Cardiac muscle cell (in vitro differentiated cells and primary cell): ENCODE data around the gene SPIN3. TPM values are rescaled to one million over a fixed set of nuclear protein-coding genes. Genes with fewer than 3 reads are reported as not detected.
"Not testable (repeated sequence)": the region's sequence is repeated elsewhere in the genome, so short reads cannot be mapped to it uniquely, and the experiment has no call there.

ENCODE experiments used
- DNase-seq, 2 donors: peaks; one replicate each; pipeline versions ENCODE4 v3.0.0 to v3.0.0-alpha.2; 2010 to 2017; ENCODE audit warnings: low read depth in 1 of 2, low spot score in 1 of 2
- H3K27ac ChIP-seq: fragments of 200-600 bp; sonication (generic); 2 replicates; pipeline ENCODE4 v1.5.1; 2016
- H3K27me3 ChIP-seq: fragments of 200-600 bp; sonication (generic); 2 replicates; pipeline ENCODE4 v1.6.0; 2016; ENCODE audit warnings: control low read depth
- H3K36me3 ChIP-seq: fragments of 200-600 bp; sonication (generic); 2 replicates; pipeline ENCODE4 v1.5.1; 2016; ENCODE audit warnings: control low read depth
- H3K4me1 ChIP-seq: fragments of 200-600 bp; sonication (generic); 2 replicates; pipeline ENCODE4 v1.8.1; 2017; ENCODE audit warnings: low read depth, mild to moderate bottlenecking, mixed run types
- H3K4me3 ChIP-seq: fragments of 200-600 bp; sonication (generic); 2 replicates; pipeline ENCODE4 v1.5.1; 2016; ENCODE audit warnings: mild to moderate bottlenecking
- H3K9me3 ChIP-seq: fragments of 200-600 bp; sonication (generic); 2 replicates; pipeline ENCODE4 v1.5.1; 2017; ENCODE audit warnings: low read depth, mild to moderate bottlenecking, control low read depth
- polyA plus RNA-seq: library from polyadenylated mRNA; unstranded; fragments of >200 nt; fragmentation: Nextera tagmentation; extraction: Ambion mirVana; gene quantifications from 2 replicates; pipeline ENCODE4 v1.2.1, GENCODE V29; 2016
- total RNA-seq: library from RNA; depleted of rRNA; stranded (reverse); fragments of >200 nt; gene quantifications from 2 replicates; pipeline ENCODE4 v1.2.3, GENCODE V29; 2016
- TF ChIP-seq, protein P1 (sequence below): IDR thresholded peaks from 2 replicates; pipeline ENCODE4 v1.5.1; 2012; ENCODE audit warnings: low read depth, mild to moderate bottlenecking, low read length

SPIN3 gene
- 15.4 and 16.6 TPM in 2 replicates for total RNA-seq
- 19.8 and 22.2 TPM in 2 replicates for polyA plus RNA-seq

- Histone ChIP-seq H3K27ac (peak within 1 kb of the TSS; percentile 84), H3K36me3 (no peaks in the 10 kb centered on the region), H3K4me3 (peak within 1 kb of the TSS; percentile 72), H3K9me3 (no peaks in the 10 kb centered on the region), H3K27me3 (no peaks in the 10 kb centered on the region), H3K4me1 (no peaks in the 10 kb centered on the region)
- peak; percentile 81 to 90 for DNase-seq
- TF ChIP-seq, protein P1, sequence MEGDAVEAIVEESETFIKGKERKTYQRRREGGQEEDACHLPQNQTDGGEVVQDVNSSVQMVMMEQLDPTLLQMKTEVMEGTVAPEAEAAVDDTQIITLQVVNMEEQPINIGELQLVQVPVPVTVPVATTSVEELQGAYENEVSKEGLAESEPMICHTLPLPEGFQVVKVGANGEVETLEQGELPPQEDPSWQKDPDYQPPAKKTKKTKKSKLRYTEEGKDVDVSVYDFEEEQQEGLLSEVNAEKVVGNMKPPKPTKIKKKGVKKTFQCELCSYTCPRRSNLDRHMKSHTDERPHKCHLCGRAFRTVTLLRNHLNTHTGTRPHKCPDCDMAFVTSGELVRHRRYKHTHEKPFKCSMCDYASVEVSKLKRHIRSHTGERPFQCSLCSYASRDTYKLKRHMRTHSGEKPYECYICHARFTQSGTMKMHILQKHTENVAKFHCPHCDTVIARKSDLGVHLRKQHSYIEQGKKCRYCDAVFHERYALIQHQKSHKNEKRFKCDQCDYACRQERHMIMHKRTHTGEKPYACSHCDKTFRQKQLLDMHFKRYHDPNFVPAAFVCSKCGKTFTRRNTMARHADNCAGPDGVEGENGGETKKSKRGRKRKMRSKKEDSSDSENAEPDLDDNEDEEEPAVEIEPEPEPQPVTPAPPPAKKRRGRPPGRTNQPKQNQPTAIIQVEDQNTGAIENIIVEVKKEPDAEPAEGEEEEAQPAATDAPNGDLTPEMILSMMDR, result no peak
These were observed at the start of gene SPIN3 for GRCh38 chrX:56995271-56995994. TSS of gene SPIN3 (minus strand) at chrX:56995541. CDS start at chrX:56994947, 594 bp downstream.

DNA sequence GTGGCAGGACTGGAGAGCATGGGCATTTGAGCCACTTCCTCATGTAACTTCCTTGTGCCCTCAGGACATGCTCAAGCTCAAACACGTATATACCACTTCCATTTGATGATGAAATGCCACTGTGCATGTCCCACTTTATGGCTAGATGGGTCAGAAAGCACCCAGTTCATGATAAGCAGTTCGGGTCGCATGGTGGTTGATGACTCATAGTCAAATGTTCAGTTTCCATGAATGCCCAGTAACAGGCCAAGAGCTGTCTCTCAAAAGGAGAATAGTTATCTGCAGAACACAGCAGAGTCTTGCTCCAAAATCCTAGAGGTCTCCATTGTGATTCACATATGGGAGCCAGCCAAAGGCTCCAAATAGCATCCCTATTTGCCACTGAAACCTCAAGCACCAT is 48.9 kb upstream of the SPIN3 start:
- no peak overlapping the region for H3K4me3 ChIP-seq
- H3K9me3 ChIP-seq, result no peaks in the 10 kb centered on the region
- no peaks in the 10 kb centered on the region for H3K4me1 ChIP-seq
- H3K36me3 ChIP-seq, result no peaks in the 10 kb centered on the region
- H3K27ac ChIP-seq, result no peak overlapping the region
- no peak for DNase-seq
- TF ChIP-seq, protein P1, result no peak
- H3K27me3 ChIP-seq, result no peaks in the 10 kb centered on the region

DNA sequence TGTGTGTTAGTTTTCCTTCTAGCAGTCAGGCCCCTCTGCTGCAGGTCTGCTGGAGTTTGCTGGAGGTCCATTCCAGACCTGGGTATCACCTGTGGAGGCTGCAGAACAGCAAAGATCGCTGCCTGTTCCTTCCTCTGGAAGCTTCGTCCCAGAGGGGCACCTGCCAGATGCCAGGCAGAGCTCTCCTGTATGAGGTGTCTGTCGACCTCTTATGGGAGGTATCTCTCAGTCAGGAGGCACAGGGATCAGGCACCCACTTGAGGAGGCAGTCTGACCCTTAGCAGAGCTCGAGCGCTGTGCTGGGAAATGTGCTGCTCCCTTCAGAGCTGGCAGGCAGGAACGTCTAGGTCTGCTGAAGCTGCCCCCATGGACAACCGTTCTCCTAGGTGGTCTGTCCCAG is 41.9 kb upstream of the SPIN3 start:
- not testable (repeated sequence) for DNase-seq, H3K27ac ChIP-seq, H3K4me1 ChIP-seq, H3K36me3 ChIP-seq, H3K9me3 ChIP-seq, H3K27me3 ChIP-seq, H3K4me3 ChIP-seq

GRCh38 chrX:56994375-56995270 is 718 bp downstream of the SPIN3 start:
- Histone ChIP-seq H3K36me3 (no peaks in the 10 kb centered on the region), H3K9me3 (no peaks in the 10 kb centered on the region), H3K27me3 (no peaks in the 10 kb centered on the region), H3K4me3 (peak overlapping the region; percentile 72), H3K27ac (peak overlapping the region; percentile 55), H3K4me1 (no peaks in the 10 kb centered on the region)
- peak in 1 of 2 donors; percentile 1 for DNase-seq
- TF ChIP-seq, protein P1, result no peak

DNA sequence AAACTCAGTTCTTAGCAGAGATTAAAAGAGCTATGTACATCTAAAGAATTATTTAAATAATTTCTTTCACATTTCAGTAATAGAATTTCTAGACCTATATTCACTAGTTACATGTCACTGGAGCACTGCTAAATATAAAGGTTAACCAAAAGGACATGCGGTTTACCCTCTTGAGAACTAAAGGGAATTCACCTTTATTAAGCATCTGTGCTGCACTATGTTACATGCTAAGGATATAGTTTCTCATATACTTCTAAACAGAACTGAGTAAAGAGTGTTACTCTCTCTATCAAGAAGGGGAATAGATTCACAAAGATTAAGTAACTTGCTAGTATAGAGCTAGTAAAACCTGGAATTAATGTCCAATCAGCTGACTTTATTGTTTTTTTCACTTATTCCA is 7.6 kb downstream of the SPIN3 start:
- H3K4me1 ChIP-seq, result no peaks in the 10 kb centered on the region
- no peak overlapping the region for H3K27ac ChIP-seq
- peaks cover 4% of the 10 kb centered on the region for H3K36me3 ChIP-seq
- TF ChIP-seq, protein P1, result no peak
- H3K27me3 ChIP-seq, result no peaks in the 10 kb centered on the region
- DNase-seq, result no peak
- H3K9me3 ChIP-seq, result no peaks in the 10 kb centered on the region
- no peak overlapping the region for H3K4me3 ChIP-seq

DNA sequence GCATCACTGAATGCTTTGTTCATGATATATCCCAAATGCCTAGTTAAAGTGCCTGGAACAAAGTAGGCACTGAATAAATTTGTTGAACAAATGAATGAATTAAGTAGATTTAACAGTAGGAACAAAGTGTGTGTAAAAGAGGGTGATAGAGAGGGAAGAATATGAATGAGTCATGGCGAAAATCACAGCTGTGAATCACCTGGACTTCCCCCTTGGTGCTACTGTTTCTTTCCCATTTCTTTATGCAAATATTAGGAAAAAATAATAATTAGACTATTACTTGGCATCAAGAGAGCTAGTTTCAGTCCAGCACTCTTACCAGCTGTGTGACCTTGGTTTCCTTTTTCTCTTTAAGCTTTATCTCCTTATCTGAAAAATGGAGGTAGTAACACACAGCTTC is 9.2 kb downstream of the SPIN3 start:
- no peaks in the 10 kb centered on the region for H3K27me3 ChIP-seq
- TF ChIP-seq, protein P1, result no peak
- H3K36me3 ChIP-seq, result peaks cover 4% of the 10 kb centered on the region
- DNase-seq, result no peak
- no peak overlapping the region for H3K27ac ChIP-seq
- no peaks in the 10 kb centered on the region for H3K4me1 ChIP-seq
- H3K4me3 ChIP-seq, result no peak overlapping the region
- H3K9me3 ChIP-seq, result no peaks in the 10 kb centered on the region
